Ramos (cell line): ENCODE measurements around the gene OLFM4.

Source experiments
- in situ Hi-C: fragments of 300-500 bp; cut with MboI; formaldehyde crosslinking; loops from one replicate; pipeline ENCODE4 v1.14.3; 2022; ENCODE audit warnings: low sequenced_read_pairs; ENCODE audit not compliant: unreplicated experiment

Gene OLFM4

DNA sequence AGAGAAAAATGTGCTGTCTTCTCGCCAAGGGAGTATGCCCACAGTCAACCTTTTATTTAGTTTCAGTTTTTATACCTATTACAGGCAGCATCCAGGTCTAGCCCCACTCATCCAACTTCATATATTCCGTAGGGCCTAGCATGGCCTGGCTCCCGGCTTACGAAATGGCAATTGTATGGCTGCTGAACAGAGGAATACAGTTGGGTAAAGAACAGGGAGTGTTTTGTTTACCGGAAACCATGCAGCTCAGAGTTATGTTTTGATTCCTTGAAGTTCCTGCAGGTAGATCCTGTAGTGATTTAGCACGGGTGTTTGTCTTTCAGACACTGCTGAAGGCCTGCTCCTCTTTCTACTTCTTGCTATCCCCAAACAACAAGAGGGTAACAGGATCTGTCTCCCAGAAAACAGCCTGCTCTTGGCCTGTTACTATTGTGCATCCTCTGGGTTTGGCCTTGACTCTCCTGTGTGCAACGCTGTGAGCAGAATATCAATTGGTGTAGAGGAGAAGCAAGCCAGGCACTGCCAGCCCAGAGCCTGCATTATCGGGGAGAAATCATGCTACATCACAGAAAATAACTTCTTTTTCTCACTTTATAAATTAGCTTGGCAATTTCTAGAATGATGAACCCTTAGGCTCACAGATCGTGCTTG, 32.4 kb downstream of the OLFM4 start:
- in situ Hi-C loops, result no loop called here

GRCh38 chr13:53064731-53065130, 36.1 kb downstream of the OLFM4 start:
- in situ Hi-C loops, result no loop called here

- in situ Hi-C loops, result no loop called here
Measured at GRCh38 chr13:53066411-53066810, 37.8 kb downstream of the OLFM4 start.

- in situ Hi-C loops, result no loop called here
Measured at GRCh38 chr13:53068585-53069520, 40.2 kb downstream of the OLFM4 start.

GRCh38 chr13:53069800-53070199, 41.2 kb downstream of the OLFM4 start:
- in situ Hi-C loops, result no loop called here

- in situ Hi-C loops, result no loop called here
Measured at GRCh38 chr13:53073711-53074110, 45.1 kb downstream of the OLFM4 start.

- in situ Hi-C loops, result no loop called here
Measured at GRCh38 chr13:53074114-53074513, 45.5 kb downstream of the OLFM4 start.

DNA sequence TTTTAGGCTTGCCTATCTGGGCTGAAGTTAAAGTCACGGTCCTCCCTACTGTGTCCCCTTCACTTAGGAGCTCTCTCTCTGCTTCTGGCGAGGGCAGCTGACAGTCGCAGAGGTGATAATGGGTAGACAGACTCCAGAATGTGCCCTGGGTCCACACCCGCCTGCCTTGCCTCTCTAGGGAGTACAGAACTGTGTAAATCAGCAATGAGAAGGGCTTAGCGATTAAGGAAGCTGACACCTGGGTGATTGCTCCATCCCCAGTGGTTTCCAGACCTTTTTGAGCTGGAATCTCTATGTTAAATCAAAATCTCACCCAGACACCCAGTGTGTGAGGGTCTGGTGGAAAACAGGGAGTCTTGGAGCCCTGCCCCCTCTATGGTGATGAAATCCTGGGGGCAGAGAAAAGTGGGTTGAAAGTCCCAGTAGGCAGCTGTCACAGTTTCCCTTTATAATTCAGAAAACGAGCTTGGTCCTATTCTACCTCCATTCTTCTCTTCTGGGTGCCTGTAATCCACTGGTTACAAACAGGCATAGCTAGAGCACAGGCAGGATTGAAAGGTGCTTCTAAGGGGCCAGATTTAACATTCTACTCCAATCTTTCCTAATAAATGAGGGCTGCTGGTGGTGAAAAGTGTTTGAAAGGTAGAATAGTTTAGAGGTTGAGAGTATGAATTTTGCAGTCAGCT, 46.9 kb downstream of the OLFM4 start:
- in situ Hi-C loops, result no loop called here

DNA sequence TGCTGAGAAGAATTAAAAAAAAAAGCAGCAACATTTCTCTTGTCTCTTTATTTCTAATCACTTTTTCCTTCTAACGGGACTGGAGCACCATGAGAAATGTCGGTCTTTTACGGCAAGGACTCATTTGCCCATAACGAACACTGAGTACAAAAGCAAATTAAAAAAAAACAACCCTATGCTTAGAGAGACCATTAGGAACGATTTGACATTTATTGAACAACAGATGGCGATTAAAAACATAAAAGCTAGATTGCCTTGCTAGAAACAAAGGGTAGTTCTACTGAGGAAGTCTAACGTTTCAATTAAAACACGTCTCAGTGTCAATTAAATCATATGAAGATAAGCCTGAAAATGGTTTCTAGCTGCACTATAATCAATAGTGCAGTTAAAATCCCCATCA, 51.1 kb downstream of the OLFM4 start:
- in situ Hi-C loops, result no loop called here

- in situ Hi-C loops, result no loop called here
Measured at GRCh38 chr13:53088871-53089270, 60.3 kb downstream of the OLFM4 start.

DNA sequence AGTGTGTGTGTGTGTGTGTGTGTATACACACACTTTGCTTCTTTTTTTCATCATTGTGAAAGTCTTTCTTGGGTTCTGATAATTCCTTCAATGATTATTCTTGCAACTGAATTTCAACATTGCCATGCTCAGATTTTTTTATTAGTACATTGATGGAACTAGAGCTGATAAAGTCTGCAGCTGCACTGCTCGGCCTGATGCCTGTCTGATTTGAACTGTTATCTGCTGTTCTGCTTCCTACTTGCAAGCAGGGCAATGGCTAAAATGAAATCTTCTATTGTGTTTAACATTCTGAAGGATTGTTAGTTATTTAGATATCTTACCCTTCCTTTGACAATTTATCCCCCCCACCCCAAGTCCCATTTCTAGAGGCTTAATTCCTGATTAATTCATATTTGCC, 61.3 kb downstream of the OLFM4 start:
- in situ Hi-C loops, result no loop called here

- in situ Hi-C loops, result no loop called here
Measured at GRCh38 chr13:53090461-53090860, 61.8 kb downstream of the OLFM4 start.

DNA sequence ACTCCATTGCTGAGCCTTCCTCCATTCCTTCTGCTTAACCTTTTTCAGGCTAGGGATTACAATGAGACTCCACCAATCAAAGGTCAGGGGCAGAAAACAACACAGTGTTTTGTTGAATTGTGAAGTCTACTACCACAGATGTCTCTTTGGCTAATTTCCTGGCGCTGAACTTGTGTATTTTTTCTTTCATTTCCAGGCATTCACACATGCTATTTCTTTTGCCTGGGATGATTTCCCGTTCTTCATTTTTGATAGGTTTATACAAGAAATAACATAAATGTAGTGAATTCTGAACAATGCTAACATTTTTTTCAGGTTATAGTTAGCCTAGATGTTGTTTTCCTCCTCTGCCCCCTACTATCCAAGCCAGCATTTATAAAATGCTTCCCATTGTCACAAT, 64.3 kb downstream of the OLFM4 start:
- in situ Hi-C loops, result no loop called here

DNA sequence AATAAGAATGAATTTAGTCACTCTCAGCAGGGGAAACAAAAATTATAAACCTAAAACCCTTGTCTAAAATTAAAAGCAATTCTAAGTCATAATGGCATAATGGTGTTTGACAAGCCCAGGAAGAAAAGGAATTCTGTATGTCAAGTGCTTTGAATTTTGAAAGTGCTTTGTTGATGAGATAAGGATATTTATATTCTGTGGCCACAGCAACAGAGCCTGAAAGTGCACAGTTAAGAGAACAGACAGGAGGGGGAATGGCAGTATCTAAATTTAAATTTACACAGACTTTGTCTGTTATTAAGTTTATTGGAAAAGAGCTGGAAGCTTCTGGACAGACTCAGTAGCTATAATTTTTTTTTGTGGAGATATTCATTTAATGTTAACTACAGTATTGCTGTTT, 69.8 kb downstream of the OLFM4 start:
- in situ Hi-C loops, result no loop called here

GRCh38 chr13:53100394-53101063, 71.9 kb downstream of the OLFM4 start:
- in situ Hi-C loops, result no loop called here
